SU-DHL-6 (cell line): ENCODE measurements around the gene ARHGAP6.

Experiments
- H2AFZ ChIP-seq: fragments of 200-600 bp; sonication (generic); 2 replicates; pipeline ENCODE4 v1.6.1; 2014; ENCODE audit warnings: low read depth, mild to moderate bottlenecking, moderate library complexity, mixed read lengths, antibody characterized with exemption, low read length; ENCODE audit not compliant: severe bottlenecking
- H3F3A ChIP-seq: fragments of 200-600 bp; shearing (Covaris generic); 2 replicates; pipeline ENCODE4 v1.6.0; 2016; ENCODE audit warnings: antibody characterized with exemption, mild to moderate bottlenecking; ENCODE audit not compliant: insufficient read depth
- H3K27ac ChIP-seq: fragments of 200-600 bp; sonication (generic); 2 replicates; pipeline ENCODE4 v1.5.1; 2016; ENCODE audit warnings: low read depth, mild to moderate bottlenecking, low read length, moderate library complexity, mixed read lengths
- H3K27me3 ChIP-seq: fragments of 200-600 bp; sonication (generic), shearing (Covaris generic); 2 replicates; pipeline ENCODE4 v1.6.0; 2014; ENCODE audit warnings: mild to moderate bottlenecking, low read length
- H3K36me3 ChIP-seq: fragments of 200-600 bp; sonication (generic); 2 replicates; pipeline ENCODE4 v1.6.1; 2014; ENCODE audit warnings: mild to moderate bottlenecking, low read length, mixed read lengths
- H3K4me2 ChIP-seq: fragments of 300-600, 200-600 bp; shearing (Covaris generic), sonication (generic); 2 replicates; pipeline ENCODE4 v1.6.0; 2014; ENCODE audit warnings: low read length, low read depth, mild to moderate bottlenecking; ENCODE audit not compliant: poor library complexity, severe bottlenecking
- H3K4me3 ChIP-seq: fragments of 200-600 bp; sonication (generic); 2 replicates; pipeline ENCODE4 v1.5.1; 2014; ENCODE audit warnings: antibody characterized with exemption, low read length, mild to moderate bottlenecking, mixed read lengths; ENCODE audit not compliant: insufficient read depth, poor library complexity, severe bottlenecking
- H3K79me2 ChIP-seq: fragments of 200-600 bp; sonication (generic); 2 replicates; pipeline ENCODE4 v1.6.1; 2014; ENCODE audit warnings: mild to moderate bottlenecking, low read length, moderate library complexity; ENCODE audit not compliant: insufficient read depth
- H3K9ac ChIP-seq: fragments of 200-600 bp; sonication (generic); 2 replicates; pipeline ENCODE4 v1.7.0; 2014; ENCODE audit warnings: mild to moderate bottlenecking, low read length
- H3K9me2 ChIP-seq: fragments of 200-600 bp; sonication (generic); replicated peaks from 2 replicates; pipeline ENCODE4 v1.6.1; 2014; ENCODE audit warnings: low read length; ENCODE audit not compliant: insufficient read depth
- H3K9me3 ChIP-seq: fragments of 200-600 bp; sonication (generic); 2 replicates; pipeline ENCODE4 v1.6.1; 2014; ENCODE audit warnings: low read length, mixed read lengths; ENCODE audit not compliant: insufficient read depth
- H4K20me1 ChIP-seq: fragments of 200-600 bp; sonication (generic); 2 replicates; pipeline ENCODE4 v1.6.1; 2014; ENCODE audit warnings: low read depth, mild to moderate bottlenecking, antibody characterized with exemption, low read length, moderate library complexity, mixed read lengths
- EZH2phosphoT487 ChIP-seq: fragments of 200-600 bp; sonication (generic), shearing (Covaris generic); conservative IDR thresholded peaks from 2 replicates; pipeline ENCODE4 v1.6.1; 2018; ENCODE audit warnings: mild to moderate bottlenecking, antibody characterized with exemption, low read length, moderate library complexity, mixed read lengths
- TF ChIP-seq, protein P1 (sequence below): fragments of 200-600 bp; sonication (generic); IDR thresholded peaks from one replicate; pipeline ENCODE4 v1.5.1; 2017; ENCODE audit warnings: antibody characterized with exemption, mild to moderate bottlenecking, low read length, moderate library complexity; ENCODE audit not compliant: insufficient read depth, poor library complexity, severe bottlenecking

Gene ARHGAP6

DNA sequence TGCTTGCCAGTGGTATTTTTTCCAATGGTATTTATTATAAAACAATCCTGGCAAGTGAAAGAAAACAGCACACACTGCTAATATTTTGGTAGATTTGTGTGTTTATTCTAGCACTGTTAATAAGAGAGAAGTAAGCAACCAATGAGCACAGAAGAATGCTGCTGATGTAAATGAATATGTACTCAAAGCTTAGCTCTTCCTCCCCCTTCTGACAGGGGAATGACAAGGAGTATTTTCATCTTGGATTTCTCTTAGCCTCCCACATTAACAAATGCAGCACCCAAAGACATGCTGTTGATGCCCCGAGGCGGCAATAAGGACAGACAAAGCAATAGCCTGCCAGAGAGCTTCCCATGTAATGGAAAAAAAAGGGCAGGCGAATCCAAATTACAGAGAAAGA lies 18.6 kb downstream of the ARHGAP6 start:
- TF ChIP-seq, protein P1, sequence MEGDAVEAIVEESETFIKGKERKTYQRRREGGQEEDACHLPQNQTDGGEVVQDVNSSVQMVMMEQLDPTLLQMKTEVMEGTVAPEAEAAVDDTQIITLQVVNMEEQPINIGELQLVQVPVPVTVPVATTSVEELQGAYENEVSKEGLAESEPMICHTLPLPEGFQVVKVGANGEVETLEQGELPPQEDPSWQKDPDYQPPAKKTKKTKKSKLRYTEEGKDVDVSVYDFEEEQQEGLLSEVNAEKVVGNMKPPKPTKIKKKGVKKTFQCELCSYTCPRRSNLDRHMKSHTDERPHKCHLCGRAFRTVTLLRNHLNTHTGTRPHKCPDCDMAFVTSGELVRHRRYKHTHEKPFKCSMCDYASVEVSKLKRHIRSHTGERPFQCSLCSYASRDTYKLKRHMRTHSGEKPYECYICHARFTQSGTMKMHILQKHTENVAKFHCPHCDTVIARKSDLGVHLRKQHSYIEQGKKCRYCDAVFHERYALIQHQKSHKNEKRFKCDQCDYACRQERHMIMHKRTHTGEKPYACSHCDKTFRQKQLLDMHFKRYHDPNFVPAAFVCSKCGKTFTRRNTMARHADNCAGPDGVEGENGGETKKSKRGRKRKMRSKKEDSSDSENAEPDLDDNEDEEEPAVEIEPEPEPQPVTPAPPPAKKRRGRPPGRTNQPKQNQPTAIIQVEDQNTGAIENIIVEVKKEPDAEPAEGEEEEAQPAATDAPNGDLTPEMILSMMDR = no peak
- TF ChIP-seq EZH2phosphoT487 = no peak
- H3K27ac ChIP-seq = no peak overlapping the region
- H3K27me3 ChIP-seq = no peaks in the 10 kb centered on the region
- no peaks in the 10 kb centered on the region for H3K9me3 ChIP-seq
- no peaks in the 10 kb centered on the region for H3K9me2 ChIP-seq
- no peaks in the 10 kb centered on the region for H3F3A ChIP-seq
- H3K4me2 ChIP-seq = no peak overlapping the region
- no peaks in the 10 kb centered on the region for H4K20me1 ChIP-seq
- no peaks in the 10 kb centered on the region for H3K79me2 ChIP-seq
- no peaks in the 10 kb centered on the region for H3K36me3 ChIP-seq
- H2AFZ ChIP-seq = no peak overlapping the region
- no peak overlapping the region for H3K4me3 ChIP-seq
- no peak overlapping the region for H3K9ac ChIP-seq

DNA sequence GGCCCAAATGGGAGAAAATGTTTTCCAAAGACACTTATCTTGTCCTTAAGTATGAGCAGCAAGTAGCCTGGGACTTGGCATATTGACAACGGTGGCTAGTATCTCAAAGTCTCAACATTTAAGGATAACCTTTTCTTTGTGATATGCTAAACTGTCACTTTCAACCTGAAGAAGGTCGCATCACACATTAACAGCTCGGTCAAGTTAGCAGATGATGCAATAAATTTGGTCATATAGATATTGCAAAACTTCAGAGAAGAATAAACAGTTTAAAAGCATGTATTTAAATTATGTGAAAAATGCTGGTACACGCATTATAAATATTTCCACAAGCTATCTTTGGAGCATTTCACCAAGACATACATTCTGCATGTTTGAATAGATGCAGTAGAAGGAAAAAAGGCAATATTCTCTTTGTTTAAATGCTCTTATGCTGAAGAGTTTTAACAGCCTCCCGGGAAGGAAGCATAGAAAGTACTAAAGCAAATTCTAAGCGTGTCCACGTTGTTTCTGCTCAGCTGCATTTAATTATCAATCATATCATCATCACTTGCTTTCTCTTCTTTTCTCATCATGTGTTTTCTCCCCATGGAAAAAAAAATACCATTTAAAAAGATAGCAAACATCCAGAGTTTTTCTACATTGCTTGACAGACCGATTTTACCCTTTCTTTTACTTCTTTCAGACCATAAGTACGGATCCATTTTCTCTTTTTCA lies 24.2 kb downstream of the ARHGAP6 start:
- Histone ChIP-seq H2AFZ (no peak overlapping the region), H3K9ac (no peak overlapping the region), H3K4me2 (no peak overlapping the region), H4K20me1 (no peaks in the 10 kb centered on the region), H3K9me2 (no peaks in the 10 kb centered on the region), H3K27ac (no peak overlapping the region), H3K36me3 (no peaks in the 10 kb centered on the region), H3K9me3 (no peaks in the 10 kb centered on the region), H3K27me3 (no peaks in the 10 kb centered on the region), H3F3A (no peaks in the 10 kb centered on the region), H3K79me2 (no peaks in the 10 kb centered on the region), H3K4me3 (no peak overlapping the region)
- TF ChIP-seq, protein P1 = no peak
- TF ChIP-seq EZH2phosphoT487 = no peak

DNA sequence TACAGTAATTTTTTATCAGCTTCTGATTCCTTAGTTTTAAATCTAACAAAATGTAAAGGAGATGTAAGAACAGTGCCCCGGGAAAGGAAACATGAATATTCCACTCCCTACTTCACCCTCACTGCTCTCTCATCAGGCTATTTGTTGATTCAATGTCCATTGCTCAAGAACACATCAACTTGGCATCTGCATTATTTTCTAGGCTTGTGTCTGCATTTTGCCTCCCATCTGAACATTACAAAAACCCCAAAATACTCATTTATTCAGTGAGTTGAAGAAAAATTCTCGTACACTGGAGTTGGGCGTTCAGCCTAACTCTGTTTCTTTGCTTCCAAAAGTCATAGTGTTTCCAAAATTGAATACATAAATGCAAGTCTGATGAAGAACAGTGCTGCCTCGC lies 25.6 kb downstream of the ARHGAP6 start:
- no peak overlapping the region for H2AFZ ChIP-seq
- H3K4me2 ChIP-seq = no peak overlapping the region
- H3K79me2 ChIP-seq = no peaks in the 10 kb centered on the region
- H3K9me2 ChIP-seq = no peaks in the 10 kb centered on the region
- no peak for TF ChIP-seq EZH2phosphoT487
- TF ChIP-seq, protein P1 = no peak
- no peaks in the 10 kb centered on the region for H3F3A ChIP-seq
- no peak overlapping the region for H3K9ac ChIP-seq
- H3K9me3 ChIP-seq = no peaks in the 10 kb centered on the region
- no peaks in the 10 kb centered on the region for H3K27me3 ChIP-seq
- no peaks in the 10 kb centered on the region for H4K20me1 ChIP-seq
- H3K4me3 ChIP-seq = no peak overlapping the region
- no peak overlapping the region for H3K27ac ChIP-seq
- no peaks in the 10 kb centered on the region for H3K36me3 ChIP-seq
